OCI-LY7 (cell line): ENCODE measurements around the gene PRKG1. TPM values are rescaled to one million over a fixed set of nuclear protein-coding genes. Genes with fewer than 3 reads are reported as not detected.

Source experiments
- BruUV-seq: library from RNA; stranded (reverse); fragments of 400-500 nt; replicated peaks from 2 replicates; lab custom pipeline; 2021; lab: Mats Ljungman, UMichigan
- CTCF ChIA-PET: fragments of 300-600 bp; sonication (Branson Sonifier 250); formaldehyde crosslinking; loops from one replicate; lab custom pipeline; 2022; ENCODE audit warnings: antibody characterized with exemption; ENCODE audit not compliant: unreplicated experiment; lab: Charles Lee
- POLR2A ChIA-PET: fragments of 300-600 bp; sonication (Branson Sonifier 250); formaldehyde crosslinking; loops from one replicate; lab custom pipeline; 2022; ENCODE audit warnings: antibody characterized with exemption; lab: Charles Lee
- DNase-seq: peaks from one replicate; pipeline ENCODE4 v3.0.0-alpha.2; 2015; ENCODE audit warnings: low spot score
- H2AFZ ChIP-seq: fragments of 200-600 bp; sonication (generic), shearing (Covaris generic); 2 replicates; pipeline ENCODE4 v1.6.1; 2014; ENCODE audit warnings: mild to moderate bottlenecking, antibody characterized with exemption, low read length, moderate library complexity
- H3K27ac ChIP-seq: fragments of 200-600 bp; sonication (generic); 2 replicates; pipeline ENCODE4 v1.5.1; 2014; ENCODE audit warnings: mixed run types, low read depth, mild to moderate bottlenecking, moderate library complexity, low read length, inconsistent platforms; ENCODE audit not compliant: poor library complexity, severe bottlenecking
- H3K36me3 ChIP-seq: fragments of 200-600 bp; sonication (generic); 2 replicates; pipeline ENCODE4 v1.6.1; 2014; ENCODE audit warnings: mild to moderate bottlenecking, antibody characterized with exemption, low read length, moderate library complexity, mixed read lengths; ENCODE audit not compliant: insufficient read depth
- H3K4me1 ChIP-seq: fragments of 200-600 bp; sonication (generic); 2 replicates; pipeline ENCODE4 v1.5.1; 2014; ENCODE audit warnings: mild to moderate bottlenecking, low read length; ENCODE audit not compliant: insufficient read depth, poor library complexity, severe bottlenecking
- H3K4me2 ChIP-seq: fragments of 200-600 bp; sonication (generic); 2 replicates; pipeline ENCODE4 v1.6.1; 2014; ENCODE audit warnings: mild to moderate bottlenecking, low read length
- H3K4me3 ChIP-seq: fragments of 200-600 bp; sonication (generic); 2 replicates; pipeline ENCODE4 v1.5.1; 2014; ENCODE audit warnings: mild to moderate bottlenecking, low read depth, low read length; ENCODE audit not compliant: poor library complexity, severe bottlenecking
- H3K79me2 ChIP-seq: fragments of 200-600 bp; sonication (generic); 2 replicates; pipeline ENCODE4 v1.6.1; 2016; ENCODE audit warnings: low read depth, mild to moderate bottlenecking, low read length, moderate library complexity, mixed read lengths; ENCODE audit not compliant: insufficient read depth
- H3K9me2 ChIP-seq: fragments of 200-600 bp; sonication (generic); 2 replicates; pipeline ENCODE4 v1.6.1; 2016; ENCODE audit warnings: mild to moderate bottlenecking, low read length, mixed read lengths; ENCODE audit not compliant: insufficient read depth
- H3K9me3 ChIP-seq: fragments of 200-600 bp; sonication (generic); 2 replicates; pipeline ENCODE4 v1.6.1; 2014; ENCODE audit warnings: mild to moderate bottlenecking, mixed run types, low read length, mixed read lengths
- H4K20me1 ChIP-seq: fragments of 200-600 bp; sonication (generic); 2 replicates; pipeline ENCODE4 v1.6.1; 2014; ENCODE audit warnings: mild to moderate bottlenecking, antibody characterized with exemption, low read length, moderate library complexity, mixed read lengths; ENCODE audit not compliant: insufficient read depth
- EZH2phosphoT487 ChIP-seq: fragments of 200-600 bp; sonication (generic); IDR thresholded peaks from 2 replicates; pipeline ENCODE4 v1.6.1; 2018; ENCODE audit warnings: low read depth, borderline replicate concordance, mild to moderate bottlenecking, mixed run types, antibody characterized with exemption, low read length, moderate library complexity, mixed read lengths
- intact Hi-C: fragments of 100-400 bp; cut with micrococcal nuclease; formaldehyde crosslinking; loops from one replicate; pipeline ENCODE4 v1.10.0; 2022; ENCODE audit not compliant: unreplicated experiment
- total RNA-seq, 2 experiments: library from RNA; depleted of rRNA in 1 of 2; stranded (reverse); fragments of >200 nt in 1 of 2; shearing (Covaris generic) in 1 of 2; gene quantifications; 2 replicates each; pipeline ENCODE4 v1.2.3, GENCODE V29; 2014 to 2022
- TF ChIP-seq, protein P1 (sequence below): fragments of 200-600 bp; sonication (generic); conservative IDR thresholded peaks from 2 replicates; pipeline ENCODE4 v1.5.1; 2014; ENCODE audit warnings: mild to moderate bottlenecking, antibody characterized with exemption, low read length, moderate library complexity, mixed read lengths

Gene PRKG1
- total RNA-seq, 2 experiments from 2014 or later: not detected

- no TSS peak for BruUV-seq
- DNase-seq: no peak
- no peak overlapping the region for H3K27ac ChIP-seq
- no peak overlapping the region for H3K4me2 ChIP-seq
- no peak overlapping the region for H2AFZ ChIP-seq
- ChIA-PET CTCF (no interaction called here), POLR2A (interaction anchor here (1.0 kb wide), 1 partner anchor 17 kb away, joined by 3 read pairs; no protein-coding TSS in a partner anchor)
- H3K36me3 ChIP-seq: no peaks in the 10 kb centered on the region
- H4K20me1 ChIP-seq: no peaks in the 10 kb centered on the region
- H3K9me2 ChIP-seq: no peaks in the 10 kb centered on the region
- H3K4me3 ChIP-seq: no peak overlapping the region
- TF ChIP-seq, protein P1, sequence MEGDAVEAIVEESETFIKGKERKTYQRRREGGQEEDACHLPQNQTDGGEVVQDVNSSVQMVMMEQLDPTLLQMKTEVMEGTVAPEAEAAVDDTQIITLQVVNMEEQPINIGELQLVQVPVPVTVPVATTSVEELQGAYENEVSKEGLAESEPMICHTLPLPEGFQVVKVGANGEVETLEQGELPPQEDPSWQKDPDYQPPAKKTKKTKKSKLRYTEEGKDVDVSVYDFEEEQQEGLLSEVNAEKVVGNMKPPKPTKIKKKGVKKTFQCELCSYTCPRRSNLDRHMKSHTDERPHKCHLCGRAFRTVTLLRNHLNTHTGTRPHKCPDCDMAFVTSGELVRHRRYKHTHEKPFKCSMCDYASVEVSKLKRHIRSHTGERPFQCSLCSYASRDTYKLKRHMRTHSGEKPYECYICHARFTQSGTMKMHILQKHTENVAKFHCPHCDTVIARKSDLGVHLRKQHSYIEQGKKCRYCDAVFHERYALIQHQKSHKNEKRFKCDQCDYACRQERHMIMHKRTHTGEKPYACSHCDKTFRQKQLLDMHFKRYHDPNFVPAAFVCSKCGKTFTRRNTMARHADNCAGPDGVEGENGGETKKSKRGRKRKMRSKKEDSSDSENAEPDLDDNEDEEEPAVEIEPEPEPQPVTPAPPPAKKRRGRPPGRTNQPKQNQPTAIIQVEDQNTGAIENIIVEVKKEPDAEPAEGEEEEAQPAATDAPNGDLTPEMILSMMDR: no peak
- no peaks in the 10 kb centered on the region for H3K79me2 ChIP-seq
- H3K4me1 ChIP-seq: no peaks in the 10 kb centered on the region
- intact Hi-C loops: no loop called here
- H3K9me3 ChIP-seq: no peaks in the 10 kb centered on the region
Measured at GRCh38 chr10:52068485-52068884, 994.2 kb downstream of the PRKG1 start.

GRCh38 chr10:52071814-52072213 lies 997.5 kb downstream of the PRKG1 start:
- DNase-seq: no peak
- H3K79me2 ChIP-seq: no peaks in the 10 kb centered on the region
- no peaks in the 10 kb centered on the region for H3K9me2 ChIP-seq
- H3K9me3 ChIP-seq: no peaks in the 10 kb centered on the region
- POLR2A ChIA-PET: interaction anchor here (0.5 to 0.6 kb wide), 2 partner anchors 18 to 1515 kb away, joined by 6 to 7 read pairs; no protein-coding TSS in a partner anchor
- H3K36me3 ChIP-seq: no peaks in the 10 kb centered on the region
- BruUV-seq: no TSS peak
- no peaks in the 10 kb centered on the region for H3K4me1 ChIP-seq
- H3K4me2 ChIP-seq: no peak overlapping the region
- H3K27ac ChIP-seq: no peak overlapping the region
- no peak overlapping the region for H3K4me3 ChIP-seq
- TF ChIP-seq EZH2phosphoT487: no peak
- TF ChIP-seq, protein P1: no peak
- intact Hi-C loops: no loop called here
- H4K20me1 ChIP-seq: no peaks in the 10 kb centered on the region
- CTCF ChIA-PET: no interaction called here
- no peak overlapping the region for H2AFZ ChIP-seq

GRCh38 chr10:52074505-52075026 lies 1000.3 kb downstream of the PRKG1 start:
- POLR2A ChIA-PET: no interaction called here
- Histone ChIP-seq H3K9me2 (no peaks in the 10 kb centered on the region), H3K4me2 (no peak overlapping the region), H3K36me3 (no peaks in the 10 kb centered on the region), H3K4me3 (no peak overlapping the region), H3K4me1 (no peaks in the 10 kb centered on the region), H3K9me3 (no peaks in the 10 kb centered on the region), H2AFZ (no peak overlapping the region), H4K20me1 (no peaks in the 10 kb centered on the region), H3K27ac (no peak overlapping the region), H3K79me2 (no peaks in the 10 kb centered on the region)
- BruUV-seq: no TSS peak
- CTCF ChIA-PET: no interaction called here
- no peak for TF ChIP-seq EZH2phosphoT487
- TF ChIP-seq, protein P1: no peak
- intact Hi-C loops: no loop called here
- no peak for DNase-seq
